Measurements from ENCODE around the gene C1orf50.

C1orf50 gene

GRCh38 chr1:42774928-42775526 lies 8.0 kb downstream of the C1orf50 start:
- no peak overlapping the region for H3K27ac ChIP-seq
- H3K4me3 ChIP-seq, result no peak overlapping the region
- no peak for DNase-seq (ENCODE audit: low spot score)
- TF ChIP-seq CTCF (IDR thresholded peaks at IDR 0.05), result no peak

DNA sequence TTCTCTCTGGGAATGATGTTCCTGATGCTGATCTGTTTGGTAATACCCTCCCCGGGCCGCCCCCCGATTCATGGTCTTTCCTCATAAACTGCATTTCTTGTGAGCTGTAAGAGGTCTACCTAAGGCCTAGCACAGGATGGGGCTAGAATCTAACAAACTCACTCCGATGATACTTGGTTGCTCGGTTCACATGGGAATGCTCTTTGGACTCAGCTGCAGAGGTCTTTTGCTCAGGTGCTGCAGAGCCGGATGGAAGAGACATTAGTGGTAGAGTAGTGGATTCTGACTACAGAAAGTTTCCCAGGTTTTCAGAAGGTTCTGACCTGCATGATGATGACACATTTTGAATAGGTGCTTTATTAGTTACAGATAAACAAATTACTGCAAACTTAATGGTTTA lies 9.5 kb downstream of the C1orf50 start:
- Histone ChIP-seq H3K27ac (no peak overlapping the region), H3K4me3 (no peak overlapping the region)
- DNase-seq (ENCODE audit: low spot score), result no peak
- no peak for TF ChIP-seq CTCF (IDR thresholded peaks at IDR 0.05)

- TF ChIP-seq CTCF (IDR thresholded peaks at IDR 0.05), result peak; percentile 22
- H3K4me3 ChIP-seq, result no peak overlapping the region
- no peak for DNase-seq (ENCODE audit: low spot score)
- H3K27ac ChIP-seq, result no peak overlapping the region
Observed at GRCh38 chr1:42777852-42778251, 10.8 kb downstream of the C1orf50 start.

DNA sequence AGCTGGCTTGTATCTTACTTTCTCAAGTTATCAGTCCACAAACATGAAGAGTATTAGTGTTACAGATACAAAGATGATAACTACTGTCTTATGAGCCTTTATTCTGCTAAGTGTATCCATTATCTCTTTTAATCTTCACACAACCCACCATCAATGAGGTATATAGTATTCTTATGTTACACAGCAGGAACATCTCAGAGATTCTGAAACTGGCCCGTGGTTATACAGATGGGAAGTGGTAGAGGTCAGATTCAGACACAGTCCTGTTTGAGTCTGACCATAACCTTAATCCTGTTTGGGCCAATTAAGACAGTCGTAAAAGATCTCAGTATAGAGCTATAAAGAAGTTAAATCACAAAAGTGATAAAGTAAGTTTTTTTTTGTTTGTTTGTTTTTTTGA lies 12.7 kb downstream of the C1orf50 start:
- no peak for DNase-seq (ENCODE audit: low spot score)
- H3K4me3 ChIP-seq, result no peak overlapping the region
- no peak for TF ChIP-seq CTCF (IDR thresholded peaks at IDR 0.05)
- no peak overlapping the region for H3K27ac ChIP-seq

DNA sequence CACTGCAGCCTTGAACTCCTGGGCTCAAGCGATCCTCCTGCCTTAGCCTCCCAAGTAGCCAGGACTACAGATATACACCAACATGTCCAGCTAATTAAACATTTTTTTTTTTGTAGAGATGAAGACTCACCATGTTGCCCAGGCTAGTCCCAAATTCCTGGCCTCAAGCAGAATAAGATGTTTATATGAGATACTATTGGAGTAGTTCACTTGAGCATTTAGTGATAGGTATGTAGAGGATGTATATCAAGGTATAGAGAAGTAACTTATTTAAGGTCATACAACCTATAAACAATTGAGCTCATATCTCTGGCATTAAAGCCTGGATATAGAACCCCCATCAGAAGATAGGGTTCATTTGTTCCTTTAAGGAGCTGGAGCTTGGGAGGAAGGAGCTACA lies 13.1 kb downstream of the C1orf50 start:
- Histone ChIP-seq H3K27ac (no peak overlapping the region), H3K4me3 (no peak overlapping the region)
- no peak for DNase-seq (ENCODE audit: low spot score)
- no peak for TF ChIP-seq CTCF (IDR thresholded peaks at IDR 0.05)

DNA sequence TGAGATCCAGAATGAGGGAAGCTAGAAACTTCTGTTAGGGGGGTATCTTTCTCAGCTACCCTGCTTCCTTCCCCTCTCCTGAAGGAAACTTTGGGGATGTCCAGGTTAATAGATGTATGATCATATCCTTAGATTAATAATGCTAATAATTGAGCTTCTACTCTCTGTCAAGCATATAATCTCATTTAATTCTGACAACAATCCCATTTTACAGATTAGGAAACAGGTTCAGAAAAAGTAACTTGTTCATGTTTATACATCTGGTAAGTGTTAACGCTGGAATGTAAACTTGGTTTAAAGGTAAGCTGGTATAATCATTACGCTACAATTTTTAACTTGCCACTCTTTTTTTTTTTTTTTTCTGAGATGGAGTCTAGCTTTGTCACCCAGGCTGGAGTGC lies 16.0 kb downstream of the C1orf50 start:
- DNase-seq (ENCODE audit: low spot score), result no peak

More for the DNA sequence above, 16.0 kb downstream of the C1orf50 start:
- Histone ChIP-seq H3K27ac (no peak overlapping the region), H3K4me3 (no peak overlapping the region)
- TF ChIP-seq CTCF (IDR thresholded peaks at IDR 0.05), result no peak
